GM18499 (cell line): ENCODE data around the gene KCNQ1.

Experiments
- ATAC-seq: cut with Tn5 transposase; IDR thresholded peaks from one replicate; pipeline ENCODE4 v1.9.1; 2021; ENCODE audit warnings: moderate number of reproducible peaks; ENCODE audit not compliant: insufficient read depth, unreplicated experiment

Gene KCNQ1

DNA sequence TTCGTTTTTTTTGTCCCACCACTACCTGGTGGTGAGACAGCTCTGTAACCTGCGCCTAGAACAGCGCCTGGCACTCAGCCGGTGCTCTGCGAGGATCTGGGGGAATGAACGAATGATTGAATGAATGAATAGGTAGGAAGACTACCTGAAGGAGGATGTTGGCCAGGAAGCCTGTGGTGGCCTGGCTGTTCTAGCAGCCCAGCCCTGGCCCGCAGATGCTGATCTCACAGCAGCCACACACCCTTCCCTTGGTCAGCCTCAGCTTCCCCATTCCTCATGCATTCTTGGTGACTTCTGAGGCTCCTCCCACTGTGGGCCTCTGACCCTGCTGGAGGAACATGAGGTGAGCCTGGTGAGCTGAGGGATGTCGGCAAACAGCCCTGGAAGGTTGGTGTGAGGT lies 4.2 kb upstream of the KCNQ1 start:
- no peak for ATAC-seq

DNA sequence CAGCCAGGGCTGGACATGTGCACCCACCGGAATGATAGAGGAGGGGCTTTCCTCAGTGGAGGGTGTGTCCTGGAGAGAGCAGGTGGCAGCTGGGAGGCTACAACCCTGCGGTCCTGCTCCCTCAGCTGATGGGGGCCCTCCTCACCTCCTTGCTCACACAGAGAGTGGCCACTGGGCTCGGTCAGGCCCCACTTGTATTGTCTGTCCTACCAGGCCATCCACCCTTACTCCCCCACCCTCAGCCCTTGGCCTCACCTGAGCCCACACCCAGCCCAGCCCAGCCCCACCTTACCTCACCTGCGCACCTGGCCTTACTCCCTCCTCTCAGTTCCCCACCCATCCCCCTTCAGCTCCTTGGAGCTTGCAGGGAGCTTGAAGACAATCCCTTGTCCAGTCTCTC lies 3.6 kb upstream of the KCNQ1 start:
- ATAC-seq: no peak

DNA sequence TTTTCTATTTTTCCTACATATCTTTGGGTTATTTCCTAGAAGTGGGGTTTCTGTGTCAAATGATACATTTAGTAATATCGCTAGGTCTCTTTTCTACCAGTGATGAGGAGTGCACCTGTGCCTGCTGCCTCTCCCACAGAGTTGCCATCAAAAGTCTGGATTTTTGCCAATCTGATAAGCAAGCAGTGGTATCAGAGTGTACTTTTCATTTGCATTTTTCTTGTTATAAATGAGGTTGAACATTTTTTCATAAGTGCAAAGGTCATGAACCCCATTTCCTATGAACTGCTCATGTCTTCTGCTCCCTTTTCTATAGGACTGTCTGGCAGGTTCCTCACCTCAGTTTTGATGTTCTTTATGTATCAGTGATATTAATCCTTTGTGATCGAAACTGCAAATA lies 2.2 kb upstream of the KCNQ1 start:
- ATAC-seq: no peak

DNA sequence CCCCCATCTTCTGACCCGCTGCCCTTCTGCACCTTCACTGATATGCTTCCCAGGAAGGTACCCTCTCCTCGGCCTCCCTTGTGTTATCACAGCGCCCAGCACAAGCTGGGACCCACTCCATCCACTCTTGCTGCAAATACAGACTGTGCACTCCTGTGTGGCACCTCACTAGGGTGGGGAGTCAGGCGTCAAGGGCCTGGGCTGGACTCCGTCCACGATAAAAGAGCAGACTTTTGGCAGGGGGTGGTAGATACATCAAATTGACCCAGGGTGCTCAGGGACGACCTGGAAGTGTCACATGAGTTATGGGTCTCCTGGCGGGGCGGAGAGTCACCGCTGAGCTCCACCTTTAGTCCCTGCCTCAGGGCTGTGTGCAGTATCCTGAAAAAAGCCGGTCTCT lies 1.4 kb upstream of the KCNQ1 start:
- ATAC-seq: no peak

DNA sequence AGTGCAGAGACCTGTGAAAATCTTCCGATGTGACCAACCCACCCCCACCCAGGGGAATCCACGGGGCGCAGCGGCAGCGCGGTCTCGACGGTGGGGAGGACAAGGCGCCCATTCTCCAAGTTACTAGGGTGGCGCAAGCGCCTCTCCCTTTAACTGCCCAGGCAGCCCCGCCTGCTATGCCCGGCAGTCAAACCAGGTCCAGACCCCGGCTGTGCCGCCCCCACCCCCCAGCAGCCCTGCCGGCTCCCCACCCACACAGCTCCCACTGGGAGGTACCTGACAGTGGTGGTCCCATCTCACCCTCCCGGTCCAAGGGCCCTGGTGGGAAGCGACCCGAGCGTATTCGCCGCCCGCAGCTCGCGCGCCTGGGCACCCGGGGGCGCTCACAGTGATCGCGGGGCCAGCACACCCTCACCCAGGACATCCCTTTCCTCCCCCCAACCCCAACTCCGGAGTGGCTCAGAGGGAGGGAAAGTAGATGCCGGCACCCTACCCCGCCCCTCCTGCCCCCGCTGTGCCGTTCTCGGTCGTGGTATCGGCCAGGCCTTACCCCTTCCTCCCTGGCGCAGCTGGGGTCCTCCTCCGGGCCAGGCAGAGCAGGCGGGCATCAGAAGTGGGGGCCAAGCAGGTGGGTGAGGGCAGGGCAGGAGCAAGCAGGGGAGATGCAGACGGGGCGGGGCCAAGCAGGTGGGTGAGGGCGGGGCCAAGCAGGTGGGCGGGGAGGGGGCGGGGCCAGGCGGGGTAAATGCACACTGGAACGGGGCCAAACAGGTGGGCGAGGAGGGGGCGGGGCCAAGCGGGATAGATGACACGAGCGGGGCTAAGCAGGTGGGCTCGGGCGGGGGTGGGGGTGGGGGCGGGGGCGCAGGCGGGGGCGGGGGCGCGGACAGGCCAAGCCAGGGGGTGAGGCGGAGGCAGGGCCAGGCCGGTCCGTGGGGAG lies 657 bp upstream of the KCNQ1 start, which contains the start of gene TRPM5:
Gene TRPM5, minus strand, starts transcription at position 634 of the 940 bp plus-strand sequence. CDS start 21,478 bp downstream, outside the sequence.
- no peak for ATAC-seq

DNA sequence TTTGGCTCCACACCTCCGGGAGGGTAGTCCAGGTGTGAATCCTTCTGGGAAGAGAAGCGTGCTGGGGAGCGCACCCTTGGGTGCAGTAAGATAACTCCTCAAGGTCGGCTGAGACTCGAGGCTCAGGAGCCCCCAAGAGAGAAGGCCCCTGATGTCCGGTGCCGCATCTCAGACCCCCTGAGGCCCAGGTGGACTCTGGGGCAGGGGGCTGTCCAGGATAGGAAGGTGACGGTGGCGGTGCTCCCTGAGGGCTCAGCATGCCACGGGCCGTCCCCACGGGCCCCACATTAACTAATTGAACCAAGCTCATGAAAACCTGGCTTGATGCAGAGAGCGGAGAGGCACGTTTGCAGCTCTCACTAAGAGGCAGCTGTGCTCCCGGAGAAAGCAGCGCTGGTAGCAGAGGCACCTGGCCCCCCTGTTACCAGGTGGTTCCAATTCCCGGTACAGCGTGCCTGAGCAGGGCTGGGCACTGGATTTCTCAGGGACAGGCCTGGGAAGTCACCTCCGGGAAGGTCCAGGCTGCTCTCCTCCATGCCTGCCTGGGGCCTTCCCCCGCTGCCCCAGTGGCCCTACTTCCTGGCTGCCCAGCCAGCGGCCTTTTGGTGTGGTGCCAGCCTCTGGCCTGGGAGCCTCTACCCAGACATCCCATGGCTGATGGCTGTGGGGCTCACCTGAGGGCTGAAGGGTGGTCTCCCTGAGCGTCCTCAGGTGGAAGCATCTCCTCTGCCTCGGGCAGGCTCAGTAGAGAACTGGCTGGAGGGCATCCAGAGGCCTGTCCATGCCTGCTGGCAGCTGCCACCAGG lies 1.1 kb downstream of the KCNQ1 start:
- ATAC-seq: no peak

DNA sequence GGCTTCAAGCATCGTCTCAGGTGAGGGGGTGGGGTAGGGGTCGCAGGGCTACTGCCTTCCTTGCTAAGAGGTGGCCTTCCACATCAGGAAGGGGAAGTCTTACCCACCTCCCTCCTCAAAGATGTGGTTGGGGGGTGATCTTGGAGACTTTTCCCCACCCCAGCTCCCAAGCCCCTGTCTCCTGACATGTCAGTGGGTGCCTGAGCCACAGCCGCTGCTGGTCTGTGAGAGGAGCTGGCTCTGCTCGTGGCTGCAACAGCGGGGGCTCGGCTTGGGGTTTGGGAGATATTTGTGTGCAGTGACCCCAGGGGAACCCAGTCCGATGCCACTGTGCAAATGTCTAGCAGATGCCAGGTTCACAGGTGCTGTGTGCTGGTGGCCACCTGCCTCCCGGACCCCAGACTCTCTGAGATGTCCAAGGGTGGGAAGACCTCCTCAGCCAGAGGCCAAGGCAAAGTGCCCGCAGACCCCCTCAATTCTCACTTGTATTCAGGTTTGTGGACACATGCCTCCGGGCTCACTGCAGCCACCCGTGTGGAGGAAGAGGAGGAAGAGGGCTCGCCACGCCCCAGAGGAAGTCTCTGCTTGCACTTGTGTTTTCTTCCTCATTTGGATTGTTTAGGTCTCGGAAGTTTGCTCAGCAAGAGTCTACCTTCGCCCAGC lies 1.9 kb downstream of the KCNQ1 start:
- ATAC-seq: no peak

DNA sequence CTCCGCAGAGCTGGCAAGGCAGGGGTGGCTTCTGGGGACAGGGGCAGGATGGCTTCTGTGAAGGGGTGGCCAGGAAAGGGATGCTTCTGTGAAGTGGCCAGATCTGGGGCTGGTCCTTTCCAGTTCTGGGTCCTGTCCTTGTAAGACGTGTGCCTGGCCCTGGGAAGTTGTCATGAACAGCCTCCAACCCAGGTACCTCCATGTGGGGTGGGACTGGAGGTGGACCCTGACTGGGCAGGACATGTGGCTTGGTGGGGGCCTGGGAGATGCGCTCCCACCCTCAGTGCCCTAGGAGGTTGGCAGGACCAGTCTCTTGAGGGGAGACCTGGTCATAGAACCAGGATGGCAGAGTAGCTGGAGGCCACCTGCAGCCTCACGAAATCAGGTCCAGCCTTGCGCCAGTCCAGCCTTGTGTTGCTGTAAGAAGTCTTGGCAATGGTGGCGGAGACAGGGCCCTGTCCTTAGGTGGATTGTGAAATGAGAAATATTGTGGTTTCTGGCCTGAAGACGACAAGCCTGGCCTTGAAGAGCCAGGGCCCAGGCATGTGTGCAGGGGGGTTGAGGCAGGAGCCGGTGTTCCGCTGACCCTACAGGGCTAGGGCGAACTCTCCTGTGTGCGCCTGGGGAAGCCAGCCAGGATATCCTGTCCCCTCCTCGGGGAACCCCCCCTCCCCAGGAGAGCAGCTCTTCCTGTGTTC lies 2.6 kb downstream of the KCNQ1 start:
- ATAC-seq: no peak

DNA sequence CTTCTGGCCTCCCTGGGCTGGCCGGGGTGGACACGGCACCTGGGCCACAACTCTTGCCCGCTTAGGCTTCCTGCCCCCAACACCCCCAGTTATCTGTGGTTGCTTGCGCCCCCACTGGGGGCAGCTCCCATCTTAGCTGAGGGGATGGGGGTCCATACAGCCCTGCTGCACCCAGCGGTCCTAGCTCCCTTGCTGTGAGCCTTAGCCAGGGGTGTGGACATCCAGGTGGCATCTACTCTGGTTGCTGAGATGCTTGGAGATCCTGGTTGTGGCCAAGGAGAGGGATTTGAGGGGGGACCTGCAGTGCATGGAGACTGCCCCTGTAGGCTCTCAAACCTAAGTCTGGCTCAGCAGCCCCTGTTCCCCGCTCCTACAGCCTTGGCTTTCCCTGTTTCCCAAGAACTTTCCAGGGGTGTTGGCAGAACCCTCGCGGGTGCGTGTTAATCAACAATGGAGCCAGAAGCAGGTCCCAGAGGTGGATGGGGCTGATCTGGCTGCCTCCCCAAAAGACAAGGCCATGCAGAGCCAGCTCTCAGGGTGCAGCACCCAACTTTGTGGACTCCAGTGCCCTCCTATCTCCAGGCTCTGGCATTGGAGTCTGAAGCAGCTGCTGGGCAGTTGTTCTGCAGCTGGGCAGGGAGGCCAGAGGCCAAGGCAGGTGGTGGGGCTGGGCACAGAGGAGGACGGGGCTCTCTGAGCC lies 3.3 kb downstream of the KCNQ1 start:
- no peak for ATAC-seq

DNA sequence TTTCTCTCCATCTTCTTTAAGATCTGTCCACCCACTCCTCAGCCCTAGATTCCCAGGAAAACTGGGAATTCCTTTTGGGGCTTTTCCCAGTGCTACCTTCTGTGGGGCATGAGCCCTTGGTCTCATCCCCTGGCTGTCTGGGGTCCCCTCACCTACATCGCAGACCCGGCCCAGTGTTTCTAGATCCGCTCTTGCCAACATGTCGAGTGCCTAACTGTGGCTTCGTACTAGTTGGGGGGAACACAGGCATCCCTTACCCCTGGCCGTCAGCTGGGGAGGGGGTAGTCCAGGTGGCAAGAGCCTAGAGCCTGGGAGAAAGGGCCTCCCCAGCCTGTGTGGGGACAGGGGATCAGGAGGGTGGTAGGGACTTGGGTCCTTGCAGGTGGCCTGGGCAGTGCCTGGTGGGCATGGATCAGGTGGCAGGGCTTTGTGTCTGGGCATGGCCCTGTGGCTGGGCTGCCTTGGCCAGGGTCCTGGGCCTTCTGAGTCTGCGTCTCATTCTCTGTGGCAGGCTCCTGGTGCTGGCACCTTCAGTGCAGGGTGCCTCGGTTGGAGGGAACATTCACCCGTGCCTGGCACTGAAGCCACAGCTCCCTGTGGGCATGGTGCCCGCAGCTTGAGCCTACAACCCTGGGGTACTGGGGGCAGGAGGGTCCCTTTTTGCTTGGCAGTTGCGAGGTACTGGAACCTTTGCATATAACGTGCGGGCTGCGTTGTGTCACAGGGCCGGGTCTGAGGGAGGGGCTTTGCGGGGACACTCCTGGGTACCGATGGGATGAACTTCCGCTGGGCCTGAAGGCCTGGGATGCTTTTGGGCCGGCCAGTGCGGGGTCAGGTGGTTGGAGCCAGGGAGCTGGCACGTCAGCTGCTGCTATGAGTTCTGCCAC lies 4.1 kb downstream of the KCNQ1 start:
- no peak for ATAC-seq

DNA sequence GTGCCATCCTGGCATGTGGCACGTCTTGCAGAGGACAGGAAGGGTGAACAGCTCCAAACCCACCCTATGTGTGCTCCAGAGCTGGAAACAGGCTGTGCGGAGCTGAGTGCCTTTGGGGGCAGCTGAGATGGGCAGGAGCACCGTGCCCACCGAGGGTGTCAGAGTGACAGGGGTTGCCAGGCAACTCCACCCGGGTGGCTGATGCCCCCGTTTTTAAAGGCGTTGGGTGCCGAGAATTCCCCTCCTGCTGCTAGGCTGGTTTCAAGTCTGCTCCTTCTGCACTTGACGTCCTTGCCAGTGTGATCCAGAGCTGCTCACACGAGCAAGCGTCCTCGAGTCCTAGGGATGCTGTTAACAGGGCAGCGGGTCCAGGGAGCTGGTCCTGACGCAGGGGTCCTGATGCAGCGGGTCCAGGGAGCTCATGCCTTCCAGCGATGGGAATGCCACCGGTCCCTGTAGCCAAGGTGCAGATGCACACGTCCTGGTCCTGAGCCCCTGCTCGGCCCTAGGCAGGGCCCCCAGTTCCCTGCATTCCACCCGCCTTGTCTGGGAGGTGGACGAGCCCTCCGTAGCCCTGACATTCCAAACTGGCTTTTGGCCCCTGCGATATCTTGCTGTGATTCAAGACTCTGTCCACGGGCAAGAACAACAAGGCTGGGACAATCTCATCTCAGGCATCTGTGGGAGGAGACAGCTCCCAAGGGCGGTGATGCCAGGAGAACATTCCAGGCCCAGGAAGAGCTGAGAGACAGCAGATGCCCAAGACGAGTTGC lies 4.9 kb downstream of the KCNQ1 start:
- no peak for ATAC-seq

DNA sequence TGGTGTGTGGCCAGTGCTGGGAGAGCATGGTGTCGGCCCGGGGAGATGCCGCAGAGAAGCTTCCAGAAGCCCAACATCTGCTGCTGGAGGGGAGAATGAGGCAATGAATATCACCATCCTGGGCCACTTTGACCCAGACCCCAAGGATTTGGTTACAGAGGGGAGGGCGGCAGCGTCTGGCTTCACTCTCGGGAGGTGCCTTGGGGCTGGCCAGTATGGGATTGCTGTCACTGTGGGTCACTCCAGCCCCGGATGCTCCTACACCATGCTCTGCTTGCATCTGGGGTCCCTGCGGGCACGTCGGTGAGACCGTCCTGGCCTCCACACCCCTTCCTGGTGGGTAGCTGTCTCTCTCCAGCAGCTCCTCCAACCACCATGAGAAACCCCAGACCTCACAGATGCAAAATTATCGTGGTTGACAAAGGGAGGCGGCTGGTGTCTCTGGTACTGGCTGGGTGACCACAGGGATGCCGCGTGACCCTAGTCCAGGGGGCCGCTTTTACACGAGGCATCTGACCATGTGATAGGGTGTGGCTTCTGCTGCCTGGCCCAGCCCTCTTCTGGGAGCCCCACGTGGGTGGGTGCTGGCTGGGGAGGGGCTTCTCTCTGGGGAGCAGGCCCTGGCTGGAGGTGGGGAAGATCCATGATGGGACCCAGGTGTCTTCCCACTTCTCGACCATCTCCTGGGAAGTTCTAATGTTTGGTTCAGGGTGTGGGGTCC lies 5.7 kb downstream of the KCNQ1 start:
- no peak for ATAC-seq

DNA sequence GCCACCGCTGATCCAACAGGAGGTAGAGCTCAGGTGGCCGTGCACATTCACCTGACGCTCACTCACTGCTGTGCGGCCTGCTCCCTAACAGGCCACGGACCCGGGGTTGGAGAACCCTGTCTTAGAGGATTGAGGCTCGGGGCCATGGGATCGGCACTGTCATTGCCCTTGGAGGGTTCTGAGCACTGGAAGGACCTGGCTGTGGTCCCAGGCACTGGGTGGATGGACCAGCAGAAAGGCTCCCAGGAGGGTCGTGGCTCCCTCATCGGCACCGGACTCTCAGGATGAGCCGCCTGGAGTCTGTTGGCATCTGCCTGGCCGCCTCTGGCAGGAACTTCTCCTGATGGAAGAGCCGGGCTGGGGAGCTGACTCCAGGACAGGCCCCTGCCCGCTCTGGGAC lies 6.5 kb downstream of the KCNQ1 start:
- ATAC-seq: no peak

DNA sequence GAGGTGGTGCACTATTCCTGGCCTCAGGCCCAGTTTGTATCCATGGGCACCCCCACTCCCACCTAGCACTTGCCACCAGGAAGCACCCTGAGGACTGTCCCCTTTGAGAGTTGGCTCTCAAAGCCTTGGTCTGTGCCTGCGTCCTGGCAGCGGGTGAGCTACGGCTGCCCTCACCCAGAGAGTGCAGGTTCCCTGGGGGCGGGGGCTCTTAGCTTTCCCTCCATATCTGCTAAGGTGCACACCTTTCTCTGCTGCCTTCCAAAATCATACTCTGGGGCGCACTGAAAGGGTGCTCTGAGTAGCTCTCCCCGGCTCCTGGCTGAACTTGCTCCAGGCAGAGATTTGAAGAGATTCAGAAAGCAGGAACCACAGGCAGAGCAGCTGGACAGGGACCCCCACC lies 7.1 kb downstream of the KCNQ1 start:
- no peak for ATAC-seq

DNA sequence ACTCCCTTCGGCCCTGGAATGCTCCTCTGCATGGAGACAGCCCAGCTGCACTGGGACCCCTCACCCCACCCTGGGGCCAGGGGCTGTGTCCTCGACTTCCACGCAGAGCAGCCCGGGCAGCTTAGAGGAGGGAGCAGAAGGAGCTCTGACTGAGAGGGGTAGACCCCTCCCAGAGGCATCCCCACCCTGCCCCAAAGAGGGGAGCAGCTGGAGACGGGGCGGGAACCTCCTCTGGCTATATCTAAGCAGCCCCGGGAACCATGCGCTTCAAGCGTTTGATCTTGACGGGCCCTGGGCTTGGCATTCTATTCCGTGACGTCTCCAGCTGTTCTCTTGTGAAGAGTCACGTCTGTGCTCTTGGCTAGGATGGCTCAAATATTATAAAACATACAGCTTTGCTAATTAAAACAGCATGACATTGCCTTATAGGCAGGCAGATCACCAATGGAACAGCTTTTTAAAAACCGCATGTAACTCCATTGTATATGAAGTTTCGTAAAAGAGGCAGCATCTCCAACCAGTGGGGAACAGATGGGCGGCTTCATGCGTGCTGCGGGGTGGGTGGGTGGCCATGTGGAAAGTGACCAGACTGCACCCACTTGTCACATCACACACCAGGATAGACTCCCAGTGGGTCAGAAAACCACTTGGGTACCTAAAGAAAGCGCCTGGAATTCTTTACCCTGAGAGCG lies 7.7 kb downstream of the KCNQ1 start:
- ATAC-seq: no peak

DNA sequence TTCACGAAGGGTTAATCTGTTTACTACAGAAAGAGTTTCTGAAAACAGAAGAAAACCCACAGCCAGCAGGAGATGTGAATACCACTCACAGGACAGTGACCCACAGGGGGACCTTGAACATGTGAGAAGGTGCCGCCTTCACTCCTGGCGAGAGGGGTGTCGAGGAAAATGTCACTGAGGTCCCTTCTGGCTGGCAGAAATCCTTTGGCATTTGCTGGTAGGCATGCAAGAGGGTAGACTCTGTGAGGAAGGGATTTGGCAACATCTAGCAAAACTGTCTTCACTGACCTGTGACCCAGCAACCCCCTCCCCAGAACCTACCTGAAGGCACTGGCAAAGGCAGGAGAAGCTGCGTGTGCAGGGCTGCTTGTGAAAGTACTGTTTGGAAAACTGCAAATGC lies 8.6 kb downstream of the KCNQ1 start:
- no peak for ATAC-seq

DNA sequence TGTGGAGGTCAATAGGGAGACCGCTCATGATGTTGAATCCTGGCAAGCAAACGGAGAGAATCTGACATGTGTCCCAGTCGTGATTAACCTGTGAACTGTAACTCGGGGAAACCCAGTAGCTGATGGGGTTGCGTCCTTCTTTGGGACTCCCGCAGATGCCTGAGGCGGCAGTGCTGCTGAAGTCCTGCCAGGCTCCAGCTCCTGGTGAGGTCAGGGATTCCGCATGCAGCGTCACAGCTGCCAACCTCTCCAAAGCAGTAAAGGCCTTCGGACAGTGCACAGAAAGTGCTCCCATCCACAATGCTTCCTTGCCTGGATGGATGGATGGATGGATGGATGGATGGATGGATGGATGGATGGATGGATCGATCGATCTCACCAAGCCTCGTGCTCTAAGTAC lies 13.5 kb downstream of the KCNQ1 start:
- no peak for ATAC-seq
